ENCODE data around the gene SDK1.

The SDK1 gene

GRCh38 chr7:3846738-3847137, 545.7 kb downstream of the SDK1 start:
- no peak overlapping the region for H3K4me3 ChIP-seq (ENCODE audit: low read depth, low read length)
- no peak for DNase-seq (ENCODE audit: low read depth)
- TF ChIP-seq CTCF (IDR thresholded peaks at IDR 0.05; ENCODE audit: insufficient read depth, low read depth, low read length, missing control alignments) = no peak

GRCh38 chr7:3847336-3847735, 546.3 kb downstream of the SDK1 start:
- no peak for DNase-seq (ENCODE audit: low read depth)
- H3K4me3 ChIP-seq (ENCODE audit: low read depth, low read length) = no peak overlapping the region
- TF ChIP-seq CTCF (IDR thresholded peaks at IDR 0.05; ENCODE audit: insufficient read depth, low read depth, low read length, missing control alignments) = no peak

GRCh38 chr7:3859431-3859830, 558.4 kb downstream of the SDK1 start:
- H3K4me3 ChIP-seq (ENCODE audit: low read depth, low read length) = no peak overlapping the region
- TF ChIP-seq CTCF (IDR thresholded peaks at IDR 0.05; ENCODE audit: insufficient read depth, low read depth, low read length, missing control alignments) = no peak
- DNase-seq (ENCODE audit: low read depth) = no peak

GRCh38 chr7:3860932-3861331, 559.9 kb downstream of the SDK1 start:
- TF ChIP-seq CTCF (IDR thresholded peaks at IDR 0.05; ENCODE audit: insufficient read depth, low read depth, low read length, missing control alignments) = no peak

GRCh38 chr7:3861386-3861785, 560.3 kb downstream of the SDK1 start:
- no peak for DNase-seq (ENCODE audit: low read depth)
- H3K4me3 ChIP-seq (ENCODE audit: low read depth, low read length) = no peak overlapping the region
- no peak for TF ChIP-seq CTCF (IDR thresholded peaks at IDR 0.05; ENCODE audit: insufficient read depth, low read depth, low read length, missing control alignments)

More at GRCh38 chr7:3860932-3861331, 559.9 kb downstream of the SDK1 start:
- no peak for DNase-seq (ENCODE audit: low read depth)
- H3K4me3 ChIP-seq (ENCODE audit: low read depth, low read length) = no peak overlapping the region

- no peak for TF ChIP-seq CTCF (IDR thresholded peaks at IDR 0.05; ENCODE audit: insufficient read depth, low read depth, low read length, missing control alignments)
- DNase-seq (ENCODE audit: low read depth) = no peak
- H3K4me3 ChIP-seq (ENCODE audit: low read depth, low read length) = no peak overlapping the region
Measured at GRCh38 chr7:3861941-3862340, 560.9 kb downstream of the SDK1 start.

GRCh38 chr7:3862774-3863173, 561.7 kb downstream of the SDK1 start:
- no peak for DNase-seq (ENCODE audit: low read depth)
- TF ChIP-seq CTCF (IDR thresholded peaks at IDR 0.05; ENCODE audit: insufficient read depth, low read depth, low read length, missing control alignments) = no peak
- no peak overlapping the region for H3K4me3 ChIP-seq (ENCODE audit: low read depth, low read length)
